D721Med (cell line): ENCODE results near the gene OGN.

Experiments
- DNase-seq: peaks from one replicate; pipeline ENCODE4 v3.0.0; 2011; ENCODE audit warnings: low spot score; ENCODE audit not compliant: insufficient read length
- FAIRE-seq: peaks from 2 replicates; lab custom pipeline; 2011; peaks lifted over from hg19 to GRCh38; lab: Jason Lieb, UNC
- TF ChIP-seq, protein P1 (sequence below): IDR thresholded peaks from 2 replicates; pipeline ENCODE4 v1.5.1; 2012; ENCODE audit warnings: mild to moderate bottlenecking, control low read depth; ENCODE audit not compliant: insufficient read depth; ENCODE audit errors: missing control alignments

The OGN gene

DNA sequence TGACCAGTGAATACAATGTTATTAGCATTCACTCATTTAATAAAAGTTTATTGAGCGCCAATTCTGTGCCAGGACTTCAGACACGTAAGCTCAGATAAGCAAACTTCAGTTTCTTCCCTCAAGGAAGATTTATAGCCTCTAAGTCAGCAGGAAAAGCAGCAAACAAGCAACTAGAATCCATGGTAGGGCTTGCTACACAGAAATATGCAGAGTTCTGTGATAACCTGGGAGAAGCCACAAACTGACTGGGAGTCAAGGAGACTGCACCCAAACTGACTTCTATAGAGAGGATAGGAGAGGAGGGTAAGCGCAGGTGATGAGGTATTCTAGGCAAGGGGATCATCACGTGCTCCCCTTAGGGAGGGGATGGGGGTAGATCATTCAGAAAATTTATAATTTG, 1.4 kb upstream of the OGN start:
- TF ChIP-seq, protein P1, sequence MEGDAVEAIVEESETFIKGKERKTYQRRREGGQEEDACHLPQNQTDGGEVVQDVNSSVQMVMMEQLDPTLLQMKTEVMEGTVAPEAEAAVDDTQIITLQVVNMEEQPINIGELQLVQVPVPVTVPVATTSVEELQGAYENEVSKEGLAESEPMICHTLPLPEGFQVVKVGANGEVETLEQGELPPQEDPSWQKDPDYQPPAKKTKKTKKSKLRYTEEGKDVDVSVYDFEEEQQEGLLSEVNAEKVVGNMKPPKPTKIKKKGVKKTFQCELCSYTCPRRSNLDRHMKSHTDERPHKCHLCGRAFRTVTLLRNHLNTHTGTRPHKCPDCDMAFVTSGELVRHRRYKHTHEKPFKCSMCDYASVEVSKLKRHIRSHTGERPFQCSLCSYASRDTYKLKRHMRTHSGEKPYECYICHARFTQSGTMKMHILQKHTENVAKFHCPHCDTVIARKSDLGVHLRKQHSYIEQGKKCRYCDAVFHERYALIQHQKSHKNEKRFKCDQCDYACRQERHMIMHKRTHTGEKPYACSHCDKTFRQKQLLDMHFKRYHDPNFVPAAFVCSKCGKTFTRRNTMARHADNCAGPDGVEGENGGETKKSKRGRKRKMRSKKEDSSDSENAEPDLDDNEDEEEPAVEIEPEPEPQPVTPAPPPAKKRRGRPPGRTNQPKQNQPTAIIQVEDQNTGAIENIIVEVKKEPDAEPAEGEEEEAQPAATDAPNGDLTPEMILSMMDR = no peak
- no peak for FAIRE-seq

GRCh38 chr9:92402826-92403745, 1.3 kb downstream of the OGN start:
- no peak for FAIRE-seq
- DNase-seq = no peak
- TF ChIP-seq, protein P1 = no peak

More for the DNA sequence above, 1.4 kb upstream of the OGN start:
- no peak for DNase-seq

DNA sequence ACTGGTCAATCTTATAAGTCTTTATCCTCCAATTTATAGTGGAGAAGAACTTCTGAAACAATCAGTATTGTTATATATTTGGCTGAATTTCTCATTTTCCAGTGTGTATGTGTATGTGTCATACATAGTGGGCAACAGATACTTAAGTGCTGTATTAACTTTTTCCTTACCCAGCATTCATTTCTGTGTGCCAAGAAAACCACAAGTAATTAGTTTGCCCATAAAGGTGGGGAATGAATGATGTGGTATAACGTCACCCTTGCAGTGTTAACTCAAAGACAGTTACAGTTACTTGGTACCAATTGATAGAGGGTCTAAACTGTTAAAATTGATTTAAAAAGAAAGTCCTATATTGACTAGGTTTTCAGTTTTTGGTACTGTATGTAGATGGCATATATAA, 2.0 kb downstream of the OGN start:
- TF ChIP-seq, protein P1 = no peak
- DNase-seq (no peak), FAIRE-seq (no peak)

DNA sequence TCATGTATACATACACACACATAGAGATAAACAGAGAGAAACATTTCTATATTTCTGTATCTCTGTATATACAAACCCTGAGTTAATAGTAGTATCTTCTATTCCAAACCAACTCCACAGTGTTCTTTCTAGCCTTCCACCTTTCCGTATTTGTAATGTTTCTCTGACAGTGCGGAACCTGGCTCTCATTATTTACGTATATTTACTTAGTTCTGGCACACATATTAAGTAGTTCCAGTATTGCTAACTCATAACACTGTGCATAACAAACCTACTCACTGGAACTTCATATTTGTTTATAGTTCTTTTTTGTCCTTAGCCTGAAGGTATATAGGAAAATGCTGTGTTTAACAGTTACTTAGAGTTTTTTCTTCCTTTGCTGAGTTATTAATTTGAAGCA, 6.5 kb downstream of the OGN start:
- FAIRE-seq (no peak), DNase-seq (no peak)
- TF ChIP-seq, protein P1 = no peak

GRCh38 chr9:92395617-92396016, 8.8 kb downstream of the OGN start:
- TF ChIP-seq, protein P1 = no peak
- DNase-seq (no peak), FAIRE-seq (no peak)

- FAIRE-seq (no peak), DNase-seq (no peak)
- TF ChIP-seq, protein P1 = no peak
Measured at GRCh38 chr9:92393686-92394085, 10.7 kb downstream of the OGN start.

DNA sequence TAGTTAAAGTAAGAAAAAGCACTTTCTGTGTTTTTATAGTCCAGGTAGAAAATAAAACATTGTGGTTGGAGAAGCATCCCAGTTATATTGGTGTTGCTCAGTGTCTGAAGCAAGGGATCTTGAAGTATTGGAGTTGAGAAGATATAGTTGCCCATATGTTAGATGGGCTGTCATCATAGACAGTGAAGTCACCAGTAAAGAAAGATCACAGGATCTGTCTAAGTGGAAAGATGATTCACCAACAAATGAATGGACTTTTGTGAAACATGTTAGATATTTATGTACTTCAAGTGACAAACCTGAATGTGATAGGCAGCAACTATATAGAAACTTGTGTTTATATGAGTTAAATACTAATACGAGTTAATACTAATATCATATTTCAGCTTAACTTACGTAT, 11.7 kb downstream of the OGN start:
- FAIRE-seq (no peak), DNase-seq (no peak)
- TF ChIP-seq, protein P1 = no peak
